Activated T-cell treated with anti-CD3 and anti-CD28 coated beads, Interleukin-2, amount 50 U/mL, for 1 hour (primary cell): ENCODE measurements around the gene ANKRD39.
"Not testable (repeated sequence)": the region's sequence is repeated elsewhere in the genome, so short reads cannot be mapped to it uniquely, and the experiment has no call there.

ENCODE experiments used
- DNase-seq: peaks from one replicate; pipeline ENCODE4 v3.0.0-alpha.2; 2020

The ANKRD39 gene

DNA sequence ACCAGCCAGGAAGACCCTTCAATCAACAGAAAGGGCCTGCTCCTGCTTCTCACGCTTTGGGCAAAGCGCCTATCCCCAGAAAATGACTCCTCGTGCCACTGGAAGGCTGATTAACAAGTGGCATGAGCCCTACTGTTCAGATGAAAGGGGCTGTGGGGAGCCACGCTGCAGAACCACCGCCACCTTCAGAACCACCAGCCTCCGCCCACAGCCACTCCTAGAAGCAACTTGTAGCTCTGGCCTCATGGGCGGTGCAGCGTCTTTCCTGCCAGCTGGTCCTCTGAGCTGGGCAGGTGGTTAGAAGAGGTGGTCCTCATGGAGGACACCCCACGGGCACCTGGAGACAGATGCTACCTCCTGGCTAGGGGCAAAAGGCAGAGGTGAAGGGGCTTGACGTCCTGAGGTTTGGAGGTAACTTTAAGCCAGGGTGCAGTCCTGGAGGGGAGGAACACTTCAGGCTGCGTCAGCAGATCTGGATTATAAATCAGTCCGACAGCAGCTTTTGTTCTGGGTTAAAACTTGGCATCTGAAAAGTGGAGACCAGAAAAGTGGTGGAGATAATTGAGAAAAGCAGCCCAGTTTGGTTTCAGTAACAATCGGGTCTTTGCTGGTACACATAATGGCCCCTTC, 12.9 kb upstream of the ANKRD39 start:
- DNase-seq = peak; percentile 74

DNA sequence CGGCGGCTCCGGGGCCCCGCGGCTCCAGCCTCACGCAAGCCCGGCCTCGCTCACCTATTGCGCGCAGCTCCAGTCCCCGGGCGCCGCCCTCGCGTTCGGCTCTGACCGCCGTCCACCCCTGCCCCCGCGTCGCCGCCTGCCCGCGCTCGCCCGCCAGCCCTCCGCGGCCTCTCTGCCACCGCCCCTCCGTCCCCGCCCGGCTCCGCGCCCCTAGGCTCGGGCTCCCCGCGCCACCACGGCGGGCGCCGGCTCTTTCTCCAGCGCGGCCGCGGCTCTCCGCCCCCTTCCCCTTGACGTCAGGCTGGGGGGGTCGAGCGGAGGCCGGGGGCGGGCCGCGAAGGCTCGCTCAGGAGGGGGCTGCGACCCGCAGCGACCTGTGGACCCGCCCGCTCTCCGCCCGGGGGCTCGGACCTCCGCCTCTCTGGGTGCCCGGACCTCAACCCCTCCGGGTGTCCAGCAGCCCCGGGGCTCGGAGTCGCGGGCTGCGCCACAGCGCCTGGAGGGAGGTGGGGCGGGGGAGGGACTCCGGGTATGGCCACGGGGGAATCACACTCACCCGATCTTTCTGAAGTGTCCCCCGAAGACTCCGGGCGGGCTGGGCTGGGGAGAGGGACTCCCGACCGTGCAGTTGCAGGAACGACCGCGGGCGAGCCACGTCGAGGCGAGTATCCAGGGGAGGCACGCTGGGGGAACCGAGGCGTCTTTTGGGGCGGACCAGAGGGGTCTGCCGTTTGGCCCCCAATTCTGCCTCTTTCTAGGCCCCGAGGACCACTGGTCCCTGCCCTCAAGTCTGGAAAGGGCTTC, 12.2 kb upstream of the ANKRD39 start, which contains the start of gene SEMA4C:
Gene SEMA4C, minus strand, starts transcription at position 259 of the 804 bp plus-strand sequence. CDS start 2,194 bp downstream, outside the sequence.
- DNase-seq = peak; percentile 81

DNA sequence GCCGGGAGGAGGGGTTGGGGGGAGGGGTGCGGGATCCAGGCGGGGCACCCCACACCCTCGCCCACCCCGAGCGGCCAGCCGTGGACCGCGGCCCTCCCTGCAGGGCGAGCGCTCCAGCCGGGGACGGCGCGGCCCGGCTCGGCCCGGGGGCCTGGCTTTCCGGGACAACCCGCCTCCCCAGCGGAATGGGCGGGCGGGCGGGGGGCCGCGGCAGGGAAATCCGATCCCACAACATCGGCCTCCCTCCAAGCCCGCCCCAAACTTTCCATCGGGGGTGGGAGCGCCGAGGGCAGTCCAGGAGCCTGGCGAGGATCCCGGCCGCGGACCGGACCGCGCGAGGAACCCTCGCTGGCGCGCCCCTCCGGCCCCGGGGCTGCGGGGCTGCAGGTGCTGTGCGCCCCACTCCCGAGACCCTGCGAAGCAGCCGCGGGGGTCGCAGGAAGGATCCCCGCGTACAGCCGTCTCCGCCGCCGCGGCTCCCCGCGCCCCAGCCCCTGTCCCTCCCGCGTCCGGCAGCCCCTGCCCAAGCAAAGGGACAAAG, 11.5 kb upstream of the ANKRD39 start:
- DNase-seq = no peak

DNA sequence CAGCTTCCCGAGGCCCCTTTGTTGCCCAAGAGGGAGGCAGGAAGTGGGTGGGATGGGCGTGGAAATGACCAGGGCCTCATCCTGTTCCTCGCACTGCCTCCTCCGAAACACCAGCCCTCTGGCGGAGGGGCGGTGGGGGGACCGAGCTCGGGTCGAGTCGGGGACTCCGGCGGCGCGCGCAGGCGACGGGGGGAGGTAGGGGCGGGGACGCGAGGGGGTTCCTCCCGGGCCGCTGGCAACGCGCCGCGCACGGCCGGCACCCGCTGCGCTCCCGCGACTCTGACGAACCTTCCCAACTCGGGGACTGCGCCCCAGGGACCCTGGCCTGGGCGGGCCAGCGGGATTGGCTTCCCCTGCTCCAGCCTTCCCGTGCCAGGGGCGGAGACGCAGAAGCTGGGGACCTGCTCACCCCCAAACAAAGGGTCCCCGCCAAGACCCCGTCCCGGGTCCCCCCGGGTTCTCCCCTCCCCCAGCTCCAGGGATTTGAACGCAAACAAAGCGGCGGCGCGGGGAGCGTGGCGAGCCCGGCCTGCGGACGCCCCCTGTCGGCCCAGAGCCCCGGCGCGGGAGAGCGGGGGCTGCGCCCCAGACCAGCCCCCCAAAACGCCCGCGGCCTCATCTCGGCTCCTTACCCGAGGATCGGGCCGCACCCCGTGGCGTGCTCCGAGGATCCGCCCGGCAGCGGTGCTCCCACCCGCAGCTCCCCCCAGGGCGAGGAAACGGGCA, 10.9 kb upstream of the ANKRD39 start:
- peak; percentile 69 for DNase-seq

DNA sequence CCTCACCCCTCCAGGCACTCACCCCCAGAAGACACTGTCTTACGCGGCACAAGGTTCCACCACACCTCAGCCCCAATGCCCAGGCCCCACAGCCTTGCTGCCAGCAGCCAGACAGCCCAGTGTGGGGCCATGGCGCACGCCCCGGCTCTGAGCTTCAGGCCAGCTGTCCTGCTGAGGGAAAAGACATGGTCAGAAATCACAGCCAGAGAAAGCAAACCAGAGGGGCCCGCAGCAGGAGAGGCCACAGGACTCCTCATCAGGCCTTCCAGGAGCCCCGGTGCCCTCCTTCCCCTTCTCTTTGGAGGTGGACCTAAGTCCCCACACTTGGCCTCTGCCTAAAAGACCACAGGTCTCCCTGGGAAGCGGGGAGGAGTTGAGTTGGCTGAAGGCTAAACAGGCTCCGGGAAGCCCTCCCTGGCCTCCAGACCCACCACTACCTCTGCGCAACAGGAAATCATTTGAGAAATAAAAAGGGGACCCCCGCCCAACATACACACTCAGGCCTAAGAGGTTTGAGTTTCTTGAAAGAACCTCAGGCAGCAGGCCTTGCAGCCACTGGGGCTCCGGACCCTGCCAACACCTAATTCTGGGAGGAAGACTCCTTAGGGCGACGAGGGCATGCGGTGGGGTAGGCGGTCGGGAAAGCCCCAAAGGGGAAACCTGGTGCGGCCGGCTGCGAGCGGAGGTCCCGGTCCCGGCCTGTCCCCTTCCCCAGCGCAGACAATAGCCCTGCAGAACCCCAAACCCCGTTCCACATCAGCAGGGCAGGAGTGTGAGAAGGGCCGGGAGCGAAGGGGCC, 10.1 kb upstream of the ANKRD39 start:
- DNase-seq = no peak

DNA sequence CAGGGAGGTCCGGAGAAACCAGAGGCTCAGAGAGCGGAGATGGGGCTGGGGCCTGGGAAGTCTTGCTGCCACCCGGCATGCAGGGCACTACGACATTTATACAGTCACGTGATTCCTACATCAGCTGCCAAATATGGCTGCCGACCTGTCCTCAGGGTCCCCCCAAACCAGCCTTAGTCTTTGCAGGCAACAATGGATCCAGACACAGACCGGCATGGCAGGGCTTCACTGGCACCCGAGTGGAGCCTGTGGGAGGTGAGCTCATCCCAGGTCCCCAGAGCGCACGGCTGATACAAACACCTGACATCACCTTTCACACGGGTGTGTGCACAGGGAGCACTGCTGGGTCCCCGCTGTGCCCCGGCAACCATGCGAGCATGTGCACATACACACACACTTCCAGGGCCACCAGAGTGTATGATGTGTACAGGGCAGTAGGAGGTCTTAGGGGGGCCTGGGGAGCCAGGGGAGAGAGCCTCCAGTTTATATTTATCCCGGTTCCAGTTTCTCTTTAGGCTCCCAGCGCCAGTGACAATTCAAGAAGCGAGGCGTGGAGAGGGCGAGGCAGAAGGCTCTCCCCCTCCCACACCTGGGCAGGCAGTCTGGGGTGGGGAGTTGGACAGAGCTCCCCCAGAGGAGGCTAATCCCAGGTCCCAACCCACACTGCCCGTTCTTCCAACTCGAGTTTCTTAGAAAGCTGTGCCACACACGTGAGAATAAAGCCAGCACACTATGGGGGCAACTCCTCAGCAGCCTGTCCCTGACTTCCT, 9.4 kb upstream of the ANKRD39 start:
- DNase-seq = no peak

DNA sequence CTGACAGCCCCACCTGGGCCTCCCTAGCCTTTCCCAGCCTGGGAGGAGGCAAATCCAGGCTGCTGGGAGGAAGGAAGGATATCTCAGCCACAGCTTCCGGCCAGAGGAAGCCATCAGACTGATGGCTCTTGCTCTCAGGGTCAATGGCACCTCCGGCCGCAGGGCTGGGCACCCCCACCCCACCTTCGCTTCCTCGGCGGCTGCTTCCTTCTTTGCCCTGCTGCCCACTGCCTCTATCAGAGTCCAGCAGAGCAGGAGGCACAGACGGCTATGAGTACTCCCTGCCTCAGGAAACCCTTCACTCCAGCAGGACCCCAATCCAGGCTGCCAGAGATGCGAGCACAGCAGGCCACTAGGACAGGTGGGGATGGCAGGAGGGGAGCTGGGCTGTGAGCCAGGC, 8.8 kb upstream of the ANKRD39 start:
- no peak for DNase-seq

DNA sequence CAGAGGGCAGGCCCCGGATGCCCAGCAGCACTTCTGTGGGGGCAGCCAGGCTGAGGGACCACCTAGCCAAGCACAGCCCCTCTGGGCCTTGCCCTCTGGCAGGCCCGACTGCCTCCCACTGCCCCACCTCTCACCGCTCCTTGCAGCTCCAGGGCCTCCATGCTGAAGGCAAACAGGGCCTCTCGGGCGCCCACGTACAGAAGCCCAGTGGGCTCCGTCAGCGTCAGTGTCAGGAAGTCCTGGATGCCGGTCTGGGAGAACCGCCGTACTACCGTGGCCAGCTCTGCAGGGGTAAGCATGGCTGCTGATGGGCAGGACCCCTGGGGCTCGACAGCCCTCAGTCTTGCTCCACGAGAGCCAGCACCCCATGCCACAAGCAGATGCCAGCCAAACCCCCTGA, 8.3 kb upstream of the ANKRD39 start:
- DNase-seq = no peak

DNA sequence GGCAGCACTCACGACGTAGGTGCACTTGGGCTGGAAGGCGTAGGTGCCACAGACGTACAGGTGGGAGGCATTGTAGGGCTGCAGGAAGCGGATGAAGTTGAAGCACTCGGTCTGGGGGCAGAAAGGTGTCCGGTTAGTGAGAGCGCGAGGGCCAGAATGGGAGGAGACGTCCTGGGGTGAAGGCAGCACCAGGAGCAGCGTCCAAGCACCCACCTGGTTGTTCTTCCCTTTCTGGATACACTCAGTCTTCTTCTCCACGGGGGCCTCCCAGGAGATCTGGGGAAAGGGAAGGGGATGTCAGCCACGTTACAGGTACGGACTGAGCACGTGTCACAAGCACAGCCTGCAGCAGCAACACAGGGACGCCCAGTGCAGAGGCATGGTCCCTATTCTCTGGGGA, 7.8 kb upstream of the ANKRD39 start:
- DNase-seq = no peak

DNA sequence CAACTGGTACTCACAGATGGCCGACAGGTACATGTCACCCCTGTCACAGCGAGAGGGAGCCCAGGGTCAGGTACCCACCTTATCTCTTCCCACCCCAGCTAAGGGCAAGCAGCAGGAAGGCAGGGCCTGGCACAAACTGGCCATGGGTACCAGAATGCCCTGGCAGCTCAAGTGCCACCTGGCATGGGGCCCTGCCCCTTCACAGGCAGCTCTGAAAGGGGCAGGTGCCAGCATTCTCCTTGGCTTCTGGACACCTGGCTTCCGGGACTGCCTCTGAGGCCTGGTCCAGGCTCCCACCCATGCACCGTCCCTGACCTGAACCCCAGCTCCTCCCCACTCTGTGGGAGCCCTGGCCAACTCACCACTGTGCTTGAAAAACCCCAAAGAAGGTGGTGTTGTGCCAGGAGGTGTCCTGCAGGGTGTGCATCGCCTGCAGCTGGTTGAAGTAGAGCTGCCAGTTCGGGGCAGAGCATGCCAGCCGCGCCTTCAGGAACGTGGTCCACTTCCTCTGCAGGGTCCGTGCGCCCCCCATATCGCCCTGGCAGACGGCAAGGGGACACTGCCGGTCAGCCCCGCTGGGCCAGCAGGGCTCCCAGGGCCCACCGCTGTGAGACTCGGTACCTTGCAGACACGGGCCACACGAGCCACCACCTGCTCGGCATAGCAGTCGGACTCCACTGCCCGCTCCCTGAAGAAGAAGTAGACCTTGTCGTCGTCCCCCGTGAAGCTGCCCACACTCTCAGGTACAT, 6.7 kb upstream of the ANKRD39 start:
- no peak for DNase-seq

DNA sequence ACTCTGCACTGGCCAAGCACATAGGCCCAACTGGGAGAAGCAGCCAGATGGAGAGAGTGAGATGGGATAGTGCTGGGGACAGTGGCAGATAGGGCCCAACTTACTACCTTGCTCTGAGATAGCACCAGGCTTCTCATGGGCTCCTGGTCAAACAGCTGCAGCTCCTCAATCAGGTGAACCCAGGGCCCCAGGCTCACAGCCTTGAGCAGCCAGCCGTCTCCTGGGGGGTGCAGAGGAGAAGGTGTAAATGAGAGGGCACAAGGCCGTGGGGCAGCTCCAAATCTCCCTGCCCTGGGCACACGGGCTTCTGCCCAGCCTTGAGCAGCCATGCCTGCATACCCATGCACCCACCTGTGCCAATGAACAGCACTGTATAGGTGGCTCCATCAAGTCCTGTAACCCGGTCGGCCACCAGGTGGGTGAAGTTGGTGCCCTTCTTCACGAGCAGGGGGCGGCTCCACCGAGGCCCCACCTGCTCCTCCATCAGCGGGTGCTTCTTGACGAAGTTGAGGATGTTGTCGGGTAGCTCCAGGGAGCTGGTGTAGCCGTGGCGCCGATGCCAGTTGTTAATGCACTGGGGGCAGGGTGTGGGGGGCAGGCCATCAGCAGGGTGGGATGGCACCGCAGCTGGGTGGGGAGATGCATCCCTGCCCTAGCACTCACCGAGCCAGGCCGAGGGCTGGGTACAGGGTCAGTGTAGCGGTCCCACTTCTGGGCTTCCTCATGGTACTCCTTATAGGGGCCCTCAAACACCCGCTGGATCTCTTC, 5.9 kb upstream of the ANKRD39 start:
- DNase-seq = no peak

DNA sequence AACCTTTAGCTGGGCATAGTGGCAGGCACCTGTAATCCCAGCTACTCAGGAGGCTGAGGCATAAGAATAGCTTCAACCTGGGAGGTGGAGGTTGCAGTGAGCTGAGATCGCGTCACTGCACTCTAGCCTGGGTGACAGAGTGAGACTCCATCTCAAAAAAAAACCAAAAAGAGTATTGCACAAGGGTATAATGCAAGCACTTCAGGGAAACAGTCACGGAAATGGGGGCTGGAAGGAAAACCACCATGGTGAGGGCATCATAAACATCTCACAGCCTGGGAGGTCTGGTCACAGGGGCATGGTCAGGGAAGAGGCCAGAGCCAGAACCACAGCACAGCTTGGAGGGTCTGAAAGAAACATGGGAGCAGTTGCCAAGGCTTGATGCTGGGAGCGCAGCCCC, 5.2 kb upstream of the ANKRD39 start:
- not testable (repeated sequence) for DNase-seq

DNA sequence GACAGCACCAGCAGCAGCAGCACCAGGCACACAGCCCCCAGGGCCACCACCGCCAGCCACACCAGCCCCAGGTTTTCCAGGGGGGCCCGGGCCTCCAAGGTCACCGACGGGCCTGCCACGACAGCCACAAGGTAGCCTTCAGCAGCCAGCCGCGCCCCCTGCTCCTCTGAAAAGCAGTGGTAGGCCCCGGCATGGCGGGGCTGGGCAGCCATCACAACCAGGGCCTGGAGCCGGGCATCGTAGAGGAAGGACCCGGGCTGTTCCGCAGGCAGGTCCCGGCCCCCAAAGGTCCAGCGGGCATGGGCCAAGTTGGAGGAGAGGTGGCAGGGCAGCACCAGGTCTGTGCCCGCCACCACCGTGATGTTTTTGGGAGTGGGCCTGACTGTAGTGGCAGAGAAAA, 3.3 kb upstream of the ANKRD39 start:
- no peak for DNase-seq

DNA sequence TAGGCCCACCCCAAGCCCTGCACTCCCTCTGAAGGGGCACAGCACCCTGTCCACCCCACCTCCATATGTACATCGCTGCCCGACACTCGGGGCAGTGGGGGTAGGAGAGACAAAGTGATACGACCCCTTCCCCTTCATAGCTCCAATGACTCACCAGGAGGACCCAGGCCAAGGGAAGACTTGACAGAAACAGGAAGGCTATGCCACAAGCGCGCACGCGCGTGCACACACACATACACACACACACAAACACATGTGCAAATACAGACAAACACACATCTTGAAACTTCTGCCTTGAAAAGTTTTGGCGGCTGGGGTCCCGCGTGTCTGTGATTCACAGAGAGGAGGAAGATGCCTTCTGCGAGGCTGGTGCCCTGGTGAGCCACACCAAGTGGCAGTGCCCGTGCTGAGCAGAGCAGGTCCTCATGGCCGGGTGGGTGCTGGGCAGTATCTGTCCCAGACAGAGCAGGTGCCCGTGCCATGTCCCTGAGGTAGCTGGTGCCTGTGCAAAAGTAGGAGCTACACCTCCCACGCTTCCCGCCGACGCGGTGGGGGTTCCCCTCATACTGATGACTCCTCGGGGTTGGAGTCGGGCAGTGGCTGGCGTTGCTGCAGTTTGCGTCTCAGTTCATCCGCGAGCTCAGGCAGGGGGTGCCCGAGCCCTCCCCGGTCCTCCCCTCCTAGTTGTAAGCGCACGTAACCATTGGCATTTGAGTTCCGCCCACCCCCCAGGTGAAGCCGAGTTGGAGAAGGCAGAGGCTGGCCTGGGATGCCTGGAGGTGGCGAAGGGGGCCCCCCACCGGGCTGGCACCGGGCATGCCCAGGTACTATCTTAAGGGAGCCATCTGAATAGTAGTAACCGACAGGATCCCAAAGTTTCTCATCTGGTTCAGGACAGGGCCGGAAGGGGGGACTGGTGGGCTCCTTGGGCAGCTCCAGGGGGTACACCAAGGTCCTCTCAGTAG, 2.5 kb upstream of the ANKRD39 start:
- peak; percentile 36 for DNase-seq

DNA sequence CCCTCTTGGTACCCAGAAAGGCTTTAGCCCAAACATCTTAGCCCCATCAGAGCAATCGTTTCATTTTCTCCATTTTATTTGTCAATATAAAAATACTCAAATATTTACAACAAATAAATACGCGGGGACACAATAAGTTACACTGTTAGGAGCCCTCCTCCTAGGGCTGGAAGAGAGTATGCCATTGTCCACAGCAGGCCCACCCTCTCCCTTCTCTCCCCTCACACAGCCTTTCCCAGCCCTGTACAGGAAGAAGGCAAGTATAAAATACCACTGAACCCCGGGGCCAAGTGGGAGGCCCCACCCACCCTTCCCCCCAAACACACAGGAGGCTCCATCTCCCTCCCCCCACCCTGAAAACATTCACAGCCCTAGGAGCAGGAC, 1.9 kb upstream of the ANKRD39 start:
- DNase-seq = no peak

DNA sequence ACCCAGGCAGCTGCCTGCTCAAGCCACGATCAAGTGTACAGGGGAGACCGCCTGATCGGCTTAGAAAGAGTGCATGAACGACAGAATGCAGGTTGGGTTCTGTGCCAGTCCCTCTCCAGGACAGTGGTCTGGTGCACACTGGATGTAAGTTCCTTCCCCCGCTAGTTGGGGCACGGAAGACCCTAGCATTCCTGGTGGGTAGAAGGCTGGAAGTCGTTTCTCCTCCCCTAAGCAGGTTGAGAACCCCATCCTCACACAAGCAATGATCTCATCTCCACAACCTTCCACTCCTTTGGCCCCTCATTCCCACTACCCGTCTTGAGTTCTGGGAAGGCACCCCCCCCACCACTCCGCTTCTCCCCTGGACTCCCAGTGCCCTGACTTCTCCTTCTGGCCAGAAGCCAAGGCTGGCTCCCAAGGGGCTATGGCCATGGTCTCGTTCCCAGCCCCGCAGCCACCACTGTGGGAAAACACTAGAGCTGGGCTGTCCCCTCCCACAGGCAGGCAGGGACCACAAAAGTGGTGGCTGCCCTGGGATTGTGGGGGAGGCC, 1.4 kb upstream of the ANKRD39 start:
- no peak for DNase-seq

DNA sequence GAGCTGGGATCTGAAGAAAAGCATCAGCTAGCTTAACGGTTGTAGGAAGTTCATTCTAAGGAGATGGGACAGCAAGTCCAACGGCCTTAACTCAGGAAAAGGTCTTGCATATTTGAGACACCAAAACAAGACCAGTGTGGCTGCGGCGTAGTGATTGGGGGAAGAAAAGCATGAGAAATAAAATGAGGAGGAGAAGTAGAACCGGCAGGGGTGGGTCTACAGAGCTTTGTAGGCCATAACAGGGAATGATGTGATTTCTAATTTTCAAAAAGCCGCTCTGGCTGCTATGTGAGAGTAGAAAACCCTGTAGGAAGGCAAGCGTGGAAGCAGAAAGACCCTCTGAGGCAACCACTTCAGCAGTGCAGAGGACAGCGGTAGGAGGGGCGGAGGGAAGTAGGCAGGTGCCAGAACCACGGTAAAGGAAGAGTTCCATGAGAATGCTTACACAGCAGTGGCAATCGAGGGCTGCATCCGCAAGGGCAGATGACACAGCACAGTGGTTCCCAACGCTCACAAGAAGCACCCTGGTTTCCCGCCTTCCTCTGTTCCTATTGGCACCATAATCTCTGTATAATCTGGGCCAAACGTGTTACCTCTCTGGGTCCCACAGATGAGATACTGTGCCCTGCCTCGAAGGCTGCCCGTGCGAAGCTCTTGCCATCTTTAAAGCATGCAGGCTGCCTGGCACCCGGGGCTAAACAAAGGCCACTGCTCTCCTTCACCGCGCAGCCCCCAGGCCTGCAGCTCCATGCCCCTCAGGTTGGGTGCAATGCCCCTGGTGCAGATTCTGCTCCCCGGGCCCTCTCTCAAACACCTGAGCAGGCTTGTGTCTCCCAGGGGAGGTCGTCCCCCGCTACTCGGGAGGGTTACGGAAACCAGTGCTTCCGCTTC, 795 bp downstream of the ANKRD39 start:
- peak; percentile 38 for DNase-seq

DNA sequence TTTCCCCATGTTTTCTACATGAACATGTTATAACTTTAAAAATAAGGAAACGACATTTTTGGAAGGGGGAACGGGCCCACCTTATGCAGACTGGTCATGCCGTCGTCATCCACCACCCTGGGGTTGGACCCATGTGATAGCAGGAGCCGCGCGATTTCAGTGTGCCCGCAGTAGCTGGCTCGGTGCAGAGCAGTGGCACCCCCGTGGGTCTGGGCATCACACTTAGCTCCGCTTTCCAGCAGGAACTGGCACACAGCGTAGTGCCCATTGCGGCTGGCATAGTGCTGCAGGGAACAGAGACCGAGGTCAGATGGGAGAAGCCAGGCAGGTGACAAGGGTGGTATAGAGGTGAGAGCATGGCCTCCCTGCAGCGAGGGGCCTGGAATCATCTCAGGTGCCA, 4.5 kb downstream of the ANKRD39 start:
- DNase-seq = no peak
